Measurements from ENCODE around the gene S100A14. TPM values are rescaled to one million over a fixed set of nuclear protein-coding genes. Genes with fewer than 3 reads are reported as not detected.

S100A14 gene
- total RNA-seq, 1 experiment from 2014 or later = not detected

DNA sequence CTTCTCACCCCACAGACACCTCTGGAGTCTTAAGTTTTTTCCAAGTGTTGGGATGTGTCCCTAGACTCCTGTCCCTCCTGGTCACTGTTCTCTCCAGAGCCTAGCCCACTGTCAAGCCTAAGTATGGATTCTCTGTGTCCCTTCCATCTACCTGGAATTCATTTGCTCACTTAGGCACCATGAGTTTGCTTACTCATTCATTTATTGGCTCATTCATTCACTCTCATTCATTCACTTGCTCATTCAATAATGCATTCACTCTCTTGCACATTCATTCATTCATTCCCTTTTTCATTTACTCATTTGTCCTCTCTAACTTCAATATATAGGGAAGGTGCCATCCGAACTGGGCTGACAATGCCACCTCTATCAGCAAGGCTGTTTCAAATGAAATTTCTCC lies 4.8 kb downstream of the S100A14 start:
- Histone ChIP-seq H3K79me2 (ENCODE audit: low read length) (no peaks in the 10 kb centered on the region), H3K9me2 (replicated peaks; ENCODE audit: insufficient read depth, low read length) (no peaks in the 10 kb centered on the region), H3K4me2 (ENCODE audit: low read depth, low read length, poor library complexity, severe bottlenecking) (no peak overlapping the region), H2AFZ (ENCODE audit: low read length) (no peak overlapping the region), H3K27me3 (ENCODE audit: low read length) (no peaks in the 10 kb centered on the region), H3K36me3 (ENCODE audit: insufficient read depth, low read length) (no peaks in the 10 kb centered on the region), H3K4me1 (ENCODE audit: low read length) (peaks cover 4% of the 10 kb centered on the region), H3K9me3 (ENCODE audit: low read length) (no peaks in the 10 kb centered on the region), H3K27ac (ENCODE audit: low read length) (no peak overlapping the region), H3K9ac (ENCODE audit: low read length) (no peak overlapping the region), H4K20me1 (ENCODE audit: insufficient read depth, low read depth, low read length) (no peaks in the 10 kb centered on the region), H3K4me3 (ENCODE audit: low read length) (no peak overlapping the region)
- no peak for DNase-seq

DNA sequence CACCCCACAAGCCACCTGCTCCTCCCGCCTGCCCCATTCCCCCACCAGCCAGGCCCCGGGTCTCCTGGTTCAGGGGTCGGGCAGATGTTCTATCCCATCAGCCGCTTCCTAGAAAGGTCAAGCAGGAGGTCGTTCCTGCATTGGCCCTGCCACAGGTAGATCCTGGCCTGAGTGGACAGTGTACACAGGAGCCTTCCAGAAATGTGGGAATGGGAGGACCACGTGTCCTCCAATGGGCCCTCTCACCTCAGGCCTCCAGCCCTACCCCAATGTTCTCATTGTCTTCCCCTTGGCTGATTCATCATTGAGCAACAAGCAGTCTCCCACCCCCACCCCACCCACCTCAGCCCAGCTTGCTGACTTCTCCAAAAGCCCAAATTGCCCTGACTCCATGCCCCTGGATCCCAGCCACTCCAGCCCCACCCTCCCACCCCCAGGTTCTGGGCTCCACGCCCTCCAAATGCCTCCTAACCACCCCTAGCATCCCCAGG lies 5.3 kb downstream of the S100A14 start:
- Histone ChIP-seq H3K27ac (ENCODE audit: low read length) (no peak overlapping the region), H3K36me3 (ENCODE audit: insufficient read depth, low read length) (no peaks in the 10 kb centered on the region), H3K79me2 (ENCODE audit: low read length) (no peaks in the 10 kb centered on the region), H3K4me3 (ENCODE audit: low read length) (no peak overlapping the region), H3K4me2 (ENCODE audit: low read depth, low read length, poor library complexity, severe bottlenecking) (no peak overlapping the region), H3K9ac (ENCODE audit: low read length) (no peak overlapping the region), H3K4me1 (ENCODE audit: low read length) (peaks cover 4% of the 10 kb centered on the region), H3K27me3 (ENCODE audit: low read length) (no peaks in the 10 kb centered on the region), H3K9me3 (ENCODE audit: low read length) (no peaks in the 10 kb centered on the region), H3K9me2 (replicated peaks; ENCODE audit: insufficient read depth, low read length) (no peaks in the 10 kb centered on the region), H2AFZ (ENCODE audit: low read length) (no peak overlapping the region), H4K20me1 (ENCODE audit: insufficient read depth, low read depth, low read length) (no peaks in the 10 kb centered on the region)
- no peak for DNase-seq

DNA sequence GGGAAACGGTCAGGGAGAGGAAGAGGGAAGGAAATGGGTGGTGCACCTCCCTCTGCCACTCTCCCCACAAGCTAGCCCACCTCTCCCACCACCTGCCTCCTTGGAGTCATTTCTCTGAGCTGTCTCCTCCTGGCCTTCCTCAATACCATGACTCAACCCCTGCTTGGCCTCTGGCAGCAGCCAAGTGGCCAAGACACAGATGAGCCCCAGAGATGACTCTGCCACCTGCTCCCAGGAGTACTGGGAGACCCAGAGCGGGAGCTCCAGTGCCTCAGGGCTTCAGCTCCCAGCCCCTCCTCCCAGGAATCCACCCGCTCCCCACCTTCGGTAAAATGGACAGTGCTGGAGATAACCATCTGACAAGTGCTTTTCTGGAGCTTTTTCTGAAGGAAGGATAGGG lies 5.8 kb downstream of the S100A14 start:
- no peaks in the 10 kb centered on the region for H3K9me2 ChIP-seq (replicated peaks; ENCODE audit: insufficient read depth, low read length)
- no peak for DNase-seq
- H3K4me2 ChIP-seq (ENCODE audit: low read depth, low read length, poor library complexity, severe bottlenecking) = no peak overlapping the region
- H3K79me2 ChIP-seq (ENCODE audit: low read length) = no peaks in the 10 kb centered on the region
- H2AFZ ChIP-seq (ENCODE audit: low read length) = no peak overlapping the region
- no peak overlapping the region for H3K9ac ChIP-seq (ENCODE audit: low read length)
- peaks cover 4% of the 10 kb centered on the region for H3K4me1 ChIP-seq (ENCODE audit: low read length)
- H4K20me1 ChIP-seq (ENCODE audit: insufficient read depth, low read depth, low read length) = no peaks in the 10 kb centered on the region
- H3K27ac ChIP-seq (ENCODE audit: low read length) = no peak overlapping the region
- H3K9me3 ChIP-seq (ENCODE audit: low read length) = no peaks in the 10 kb centered on the region
- no peaks in the 10 kb centered on the region for H3K36me3 ChIP-seq (ENCODE audit: insufficient read depth, low read length)
- no peaks in the 10 kb centered on the region for H3K27me3 ChIP-seq (ENCODE audit: low read length)
- no peak overlapping the region for H3K4me3 ChIP-seq (ENCODE audit: low read length)

DNA sequence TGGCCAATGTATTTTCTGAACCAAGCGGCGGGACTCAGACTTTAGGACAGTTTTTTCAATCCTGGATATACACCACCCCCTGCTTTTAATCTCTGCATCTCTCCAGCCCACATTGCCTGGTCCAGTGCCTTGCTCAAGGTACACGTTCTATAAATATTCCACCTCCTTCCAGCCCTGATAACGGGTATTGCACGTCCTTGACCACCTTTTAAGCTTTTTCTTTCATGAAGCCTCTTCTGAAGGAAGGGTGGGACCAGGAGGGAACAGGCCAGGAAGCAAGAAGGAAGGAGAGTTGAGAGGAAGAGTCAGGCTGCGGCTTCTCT lies 6.6 kb downstream of the S100A14 start:
- no peak overlapping the region for H2AFZ ChIP-seq (ENCODE audit: low read length)
- H3K9ac ChIP-seq (ENCODE audit: low read length) = no peak overlapping the region
- no peak overlapping the region for H3K27ac ChIP-seq (ENCODE audit: low read length)
- no peaks in the 10 kb centered on the region for H3K9me3 ChIP-seq (ENCODE audit: low read length)
- no peak overlapping the region for H3K4me3 ChIP-seq (ENCODE audit: low read length)
- H3K79me2 ChIP-seq (ENCODE audit: low read length) = no peaks in the 10 kb centered on the region
- no peak for DNase-seq
- no peaks in the 10 kb centered on the region for H3K36me3 ChIP-seq (ENCODE audit: insufficient read depth, low read length)
- H3K4me2 ChIP-seq (ENCODE audit: low read depth, low read length, poor library complexity, severe bottlenecking) = no peak overlapping the region
- no peaks in the 10 kb centered on the region for H3K9me2 ChIP-seq (replicated peaks; ENCODE audit: insufficient read depth, low read length)
- H4K20me1 ChIP-seq (ENCODE audit: insufficient read depth, low read depth, low read length) = no peaks in the 10 kb centered on the region
- H3K4me1 ChIP-seq (ENCODE audit: low read length) = peaks cover 4% of the 10 kb centered on the region
- no peaks in the 10 kb centered on the region for H3K27me3 ChIP-seq (ENCODE audit: low read length)

DNA sequence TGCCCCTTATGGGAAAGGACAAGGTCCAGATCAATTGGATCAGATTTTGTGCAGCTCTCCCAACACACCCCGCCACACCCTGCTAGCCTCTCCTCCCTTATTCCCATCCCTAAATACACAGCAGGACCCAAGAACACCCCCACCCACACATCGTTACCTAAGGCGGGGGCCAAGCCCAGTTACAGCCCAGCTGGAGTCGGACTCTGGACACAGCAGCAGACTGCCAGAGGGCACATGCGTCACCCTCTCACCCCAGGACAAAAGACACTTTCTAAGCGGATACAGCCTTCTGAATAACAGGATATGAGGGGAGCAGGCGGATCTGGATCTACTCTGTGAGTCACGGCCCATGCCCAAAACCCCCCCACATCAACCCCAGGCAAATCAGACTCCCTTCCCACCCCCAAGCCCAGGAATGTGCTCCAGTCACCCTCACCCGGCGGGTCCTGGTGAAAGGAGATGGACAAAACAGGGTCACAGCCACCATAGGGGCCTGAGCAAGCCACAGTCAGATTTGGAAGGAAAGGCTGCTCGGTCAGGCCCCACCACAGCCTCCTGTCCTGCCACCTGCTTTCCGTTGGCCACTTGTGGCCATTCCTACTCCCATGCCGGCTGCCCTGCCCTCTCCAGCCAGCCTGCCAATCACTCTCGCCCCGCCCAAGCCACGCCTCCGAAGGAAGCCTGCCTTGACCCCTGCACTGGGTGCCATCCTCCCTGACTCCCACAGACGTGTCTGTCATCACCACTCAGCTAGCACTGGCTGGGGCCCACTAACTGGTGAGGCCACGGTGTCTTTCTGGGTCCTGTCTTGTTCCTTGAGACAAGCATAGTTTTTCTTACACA lies 7.2 kb downstream of the S100A14 start:
- no peaks in the 10 kb centered on the region for H4K20me1 ChIP-seq (ENCODE audit: insufficient read depth, low read depth, low read length)
- H3K27ac ChIP-seq (ENCODE audit: low read length) = no peak overlapping the region
- H3K4me2 ChIP-seq (ENCODE audit: low read depth, low read length, poor library complexity, severe bottlenecking) = no peak overlapping the region
- no peaks in the 10 kb centered on the region for H3K79me2 ChIP-seq (ENCODE audit: low read length)
- no peak for DNase-seq
- no peaks in the 10 kb centered on the region for H3K9me3 ChIP-seq (ENCODE audit: low read length)
- no peaks in the 10 kb centered on the region for H3K9me2 ChIP-seq (replicated peaks; ENCODE audit: insufficient read depth, low read length)
- no peaks in the 10 kb centered on the region for H3K36me3 ChIP-seq (ENCODE audit: insufficient read depth, low read length)
- H3K27me3 ChIP-seq (ENCODE audit: low read length) = no peaks in the 10 kb centered on the region
- peaks cover 4% of the 10 kb centered on the region for H3K4me1 ChIP-seq (ENCODE audit: low read length)
- no peak overlapping the region for H3K9ac ChIP-seq (ENCODE audit: low read length)
- no peak overlapping the region for H2AFZ ChIP-seq (ENCODE audit: low read length)
- no peak overlapping the region for H3K4me3 ChIP-seq (ENCODE audit: low read length)

DNA sequence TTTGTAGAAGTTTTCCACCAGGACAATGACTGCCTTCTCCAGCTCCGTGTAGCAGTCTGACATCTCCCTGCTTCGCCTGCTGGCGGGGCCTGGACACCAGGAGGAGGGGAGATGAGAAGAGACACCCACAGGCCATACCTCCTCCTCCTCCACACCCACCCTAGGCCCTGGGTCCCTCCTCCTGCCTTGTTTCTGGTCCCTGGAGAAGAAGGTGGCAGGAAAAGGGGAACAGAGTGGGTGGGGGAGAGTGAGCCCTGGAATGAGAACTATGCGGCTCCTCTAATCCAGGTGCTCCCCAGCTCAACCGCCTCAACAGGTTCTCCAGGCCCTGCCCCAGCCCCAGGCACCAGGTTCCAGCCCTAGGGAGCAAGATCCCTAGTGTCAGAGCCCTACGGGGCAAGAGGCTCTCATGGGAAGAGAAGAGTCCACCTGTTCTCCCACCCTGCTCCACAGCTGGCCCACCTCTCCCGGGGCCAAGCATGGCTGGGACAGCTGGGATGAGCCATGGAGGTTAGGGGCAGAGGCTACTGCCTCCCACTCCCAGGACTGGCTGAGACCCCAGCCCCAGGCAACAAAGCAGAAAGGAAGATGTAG lies 7.9 kb downstream of the S100A14 start:
- Histone ChIP-seq H3K9ac (ENCODE audit: low read length) (no peak overlapping the region), H3K4me2 (ENCODE audit: low read depth, low read length, poor library complexity, severe bottlenecking) (no peak overlapping the region), H3K4me1 (ENCODE audit: low read length) (peaks cover 4% of the 10 kb centered on the region), H3K27me3 (ENCODE audit: low read length) (no peaks in the 10 kb centered on the region), H3K27ac (ENCODE audit: low read length) (no peak overlapping the region), H3K9me3 (ENCODE audit: low read length) (no peaks in the 10 kb centered on the region), H3K36me3 (ENCODE audit: insufficient read depth, low read length) (no peaks in the 10 kb centered on the region), H3K79me2 (ENCODE audit: low read length) (no peaks in the 10 kb centered on the region), H4K20me1 (ENCODE audit: insufficient read depth, low read depth, low read length) (no peaks in the 10 kb centered on the region), H3K4me3 (ENCODE audit: low read length) (no peak overlapping the region), H2AFZ (ENCODE audit: low read length) (no peak overlapping the region), H3K9me2 (replicated peaks; ENCODE audit: insufficient read depth, low read length) (no peaks in the 10 kb centered on the region)
- DNase-seq = no peak

DNA sequence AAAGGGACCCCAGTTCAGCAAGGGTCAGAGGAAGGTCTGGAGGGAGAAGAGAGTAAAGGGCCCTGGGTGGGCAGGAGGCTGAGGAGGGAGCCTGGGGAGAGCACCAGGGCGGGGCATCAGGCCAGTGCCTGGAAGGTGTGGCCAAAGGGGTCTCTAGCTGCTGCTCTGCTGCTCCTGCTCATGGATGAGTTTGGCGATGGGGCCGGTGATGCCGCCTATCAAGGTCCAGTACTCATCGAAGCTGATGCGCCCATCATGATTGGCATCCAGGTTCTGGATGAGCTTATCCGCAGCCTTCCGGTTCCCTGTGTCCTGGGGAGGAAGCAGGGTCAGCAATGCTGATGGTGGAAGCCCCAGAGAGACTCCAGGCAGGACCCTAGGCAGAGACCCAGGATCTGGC lies 8.7 kb downstream of the S100A14 start:
- H3K9me3 ChIP-seq (ENCODE audit: low read length) = no peaks in the 10 kb centered on the region
- H4K20me1 ChIP-seq (ENCODE audit: insufficient read depth, low read depth, low read length) = no peaks in the 10 kb centered on the region
- no peak overlapping the region for H2AFZ ChIP-seq (ENCODE audit: low read length)
- H3K79me2 ChIP-seq (ENCODE audit: low read length) = no peaks in the 10 kb centered on the region
- H3K9ac ChIP-seq (ENCODE audit: low read length) = no peak overlapping the region
- no peak overlapping the region for H3K4me2 ChIP-seq (ENCODE audit: low read depth, low read length, poor library complexity, severe bottlenecking)
- no peak overlapping the region for H3K27ac ChIP-seq (ENCODE audit: low read length)
- H3K4me3 ChIP-seq (ENCODE audit: low read length) = no peak overlapping the region
- peaks cover 4% of the 10 kb centered on the region for H3K4me1 ChIP-seq (ENCODE audit: low read length)
- no peaks in the 10 kb centered on the region for H3K36me3 ChIP-seq (ENCODE audit: insufficient read depth, low read length)
- H3K27me3 ChIP-seq (ENCODE audit: low read length) = no peaks in the 10 kb centered on the region
- DNase-seq = no peak
- H3K9me2 ChIP-seq (replicated peaks; ENCODE audit: insufficient read depth, low read length) = no peaks in the 10 kb centered on the region

DNA sequence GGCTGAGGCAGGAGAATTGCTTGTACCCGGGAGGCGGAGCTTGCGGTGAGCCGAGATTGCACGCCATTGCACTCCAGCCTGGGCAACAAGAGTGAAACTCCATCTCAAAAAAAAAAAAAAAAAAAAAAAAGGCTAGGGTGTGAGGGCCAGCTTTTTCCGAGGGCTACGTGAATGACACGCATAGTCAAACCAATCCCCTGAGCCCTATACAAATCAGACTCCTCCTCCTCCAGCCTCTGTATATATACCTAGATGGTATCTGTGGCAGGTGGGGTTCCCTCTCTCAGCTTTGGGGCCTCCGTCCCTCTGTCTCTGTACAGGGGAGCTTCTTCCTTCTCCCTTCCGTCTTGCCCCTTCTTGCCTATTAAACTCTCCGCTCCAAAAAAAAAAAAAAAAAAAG lies 9.9 kb downstream of the S100A14 start:
- Histone ChIP-seq H4K20me1 (ENCODE audit: insufficient read depth, low read depth, low read length) (no peaks in the 10 kb centered on the region), H3K4me3 (ENCODE audit: low read length) (no peak overlapping the region), H3K27ac (ENCODE audit: low read length) (no peak overlapping the region), H3K27me3 (ENCODE audit: low read length) (no peaks in the 10 kb centered on the region), H3K4me1 (ENCODE audit: low read length) (peaks cover 4% of the 10 kb centered on the region), H3K9me2 (replicated peaks; ENCODE audit: insufficient read depth, low read length) (no peaks in the 10 kb centered on the region), H3K4me2 (ENCODE audit: low read depth, low read length, poor library complexity, severe bottlenecking) (no peak overlapping the region), H3K36me3 (ENCODE audit: insufficient read depth, low read length) (no peaks in the 10 kb centered on the region), H3K9me3 (ENCODE audit: low read length) (no peaks in the 10 kb centered on the region), H3K79me2 (ENCODE audit: low read length) (no peaks in the 10 kb centered on the region), H3K9ac (ENCODE audit: low read length) (no peak overlapping the region), H2AFZ (ENCODE audit: low read length) (no peak overlapping the region)
- DNase-seq = peak; percentile 61

Data from Karpas-422 (cell line).